ENCODE results near the gene PEAK3.

GRCh38 chr19:2305452-2306280 is 23.7 kb upstream of the PEAK3 start:
- no peak for TF ChIP-seq CTCF (IDR thresholded peaks at IDR 0.05)
- no peak for TF ChIP-seq POLR2A (IDR thresholded peaks at IDR 0.05)

All from lower leg skin (tissue), 3 donors.